Stimulated activated CD8-positive, alpha-beta memory T cell treated with anti-CD3 and anti-CD28 coated beads, Interleukin-7, amount 100 ng/mL, for 1 hour (primary cell): Measurements from ENCODE around the gene TMEM50B.
"Not testable (repeated sequence)": the region's sequence is repeated elsewhere in the genome, so short reads cannot be mapped to it uniquely, and the experiment has no call there.

ENCODE experiments used
- DNase-seq, 2 donors: peaks; one replicate each; pipeline ENCODE4 v3.0.0-alpha.2; 2020; ENCODE audit warnings: low read depth in 2 of 2

The TMEM50B gene

DNA sequence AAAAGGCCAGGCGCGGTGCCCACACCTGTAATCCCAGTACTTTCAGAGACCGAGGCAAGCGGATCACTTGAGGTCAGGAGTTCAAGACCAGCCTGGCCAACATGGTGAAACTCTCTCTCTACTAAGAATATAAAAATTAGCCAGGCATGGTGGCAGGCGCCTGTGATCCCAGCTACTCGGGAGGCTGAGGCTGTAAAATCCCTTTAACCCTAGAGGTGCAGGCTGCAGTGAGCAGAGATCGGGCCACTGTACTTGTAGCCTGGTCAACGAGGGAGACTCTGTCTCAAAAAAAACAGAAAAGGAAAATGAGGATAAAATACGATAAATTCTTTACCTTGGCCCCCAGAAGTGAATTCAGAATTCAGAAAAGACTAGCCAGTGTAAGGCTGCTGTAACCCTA is 1.6 kb downstream of the TMEM50B start:
- DNase-seq: no peak

- no peak for DNase-seq
Measured at GRCh38 chr21:33477066-33477465, 2.7 kb downstream of the TMEM50B start.

- DNase-seq: no peak
Measured at GRCh38 chr21:33473344-33473743, 6.4 kb downstream of the TMEM50B start.

DNA sequence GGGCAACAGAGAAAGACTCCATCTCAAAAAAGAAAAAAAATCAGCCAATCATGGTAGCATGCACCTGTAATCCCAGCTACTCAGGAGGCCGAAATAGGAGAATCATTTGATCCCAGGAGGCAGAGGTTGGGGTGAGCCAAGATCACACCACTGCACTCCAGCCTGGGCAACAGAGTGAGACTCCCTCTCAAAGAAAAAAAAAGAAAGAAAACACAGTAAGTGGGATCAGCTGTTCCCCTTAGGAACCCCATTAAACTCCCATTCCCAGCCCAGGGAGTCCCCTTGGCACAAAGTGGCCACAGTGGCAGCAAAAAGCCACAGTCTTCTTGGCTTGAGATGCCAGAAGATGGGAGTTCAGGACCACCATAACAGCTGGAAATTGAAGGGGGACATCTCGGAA is 9.1 kb downstream of the TMEM50B start:
- DNase-seq: no peak

GRCh38 chr21:33469183-33469582 is 10.6 kb downstream of the TMEM50B start:
- DNase-seq: not testable (repeated sequence)

DNA sequence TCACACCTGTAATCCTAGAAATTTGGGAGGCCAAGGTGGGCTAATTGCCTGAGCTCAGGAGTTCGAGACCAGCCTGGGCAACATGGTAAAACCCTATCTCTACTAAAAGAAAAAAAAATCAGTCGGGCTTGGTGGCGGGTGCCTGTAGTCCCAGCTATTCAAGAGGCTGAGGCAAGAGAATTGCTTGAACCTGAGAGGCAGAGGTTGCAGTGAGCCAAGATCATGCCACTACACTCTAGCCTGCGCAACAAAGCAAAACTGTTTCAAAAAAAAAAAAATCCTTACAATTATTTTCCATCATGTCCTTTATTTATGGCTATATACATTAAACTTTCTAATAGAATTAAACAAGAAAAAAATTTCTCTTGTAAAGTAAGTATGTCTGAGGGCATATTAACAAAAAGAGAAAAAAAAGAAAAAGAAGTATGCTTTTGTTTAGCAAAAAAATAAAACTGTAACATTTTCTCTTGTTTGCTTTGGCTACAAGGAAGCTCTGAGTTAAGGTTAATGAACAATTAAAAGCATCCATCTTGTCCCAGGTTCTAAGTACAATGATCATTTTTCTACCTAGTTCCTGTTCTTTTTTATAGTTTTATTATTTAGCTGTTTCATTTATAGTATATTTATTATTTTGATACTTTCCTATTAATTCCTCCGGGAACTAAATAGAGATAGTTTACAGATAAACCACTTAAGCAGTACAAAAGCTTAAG is 18.1 kb downstream of the TMEM50B start:
- DNase-seq: no peak

DNA sequence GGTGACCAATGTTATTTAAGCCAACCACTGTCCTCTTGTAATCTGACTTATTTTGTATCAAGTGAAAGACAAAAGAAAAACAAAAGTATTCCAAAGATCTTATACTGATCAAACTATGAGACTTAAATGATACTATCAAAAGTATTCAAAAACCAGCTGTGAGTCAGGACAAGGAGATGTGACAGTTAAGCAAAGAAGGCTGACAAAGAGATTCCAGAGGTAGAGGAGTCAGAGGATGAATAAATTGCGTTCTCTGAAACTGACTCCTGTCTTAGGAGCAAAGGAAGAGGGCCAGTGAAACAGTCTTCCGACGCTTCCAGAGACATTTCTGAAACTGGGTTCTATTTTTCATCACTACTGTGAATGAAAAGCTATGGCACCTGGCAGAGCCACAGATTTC is 20.9 kb downstream of the TMEM50B start:
- DNase-seq: no peak

DNA sequence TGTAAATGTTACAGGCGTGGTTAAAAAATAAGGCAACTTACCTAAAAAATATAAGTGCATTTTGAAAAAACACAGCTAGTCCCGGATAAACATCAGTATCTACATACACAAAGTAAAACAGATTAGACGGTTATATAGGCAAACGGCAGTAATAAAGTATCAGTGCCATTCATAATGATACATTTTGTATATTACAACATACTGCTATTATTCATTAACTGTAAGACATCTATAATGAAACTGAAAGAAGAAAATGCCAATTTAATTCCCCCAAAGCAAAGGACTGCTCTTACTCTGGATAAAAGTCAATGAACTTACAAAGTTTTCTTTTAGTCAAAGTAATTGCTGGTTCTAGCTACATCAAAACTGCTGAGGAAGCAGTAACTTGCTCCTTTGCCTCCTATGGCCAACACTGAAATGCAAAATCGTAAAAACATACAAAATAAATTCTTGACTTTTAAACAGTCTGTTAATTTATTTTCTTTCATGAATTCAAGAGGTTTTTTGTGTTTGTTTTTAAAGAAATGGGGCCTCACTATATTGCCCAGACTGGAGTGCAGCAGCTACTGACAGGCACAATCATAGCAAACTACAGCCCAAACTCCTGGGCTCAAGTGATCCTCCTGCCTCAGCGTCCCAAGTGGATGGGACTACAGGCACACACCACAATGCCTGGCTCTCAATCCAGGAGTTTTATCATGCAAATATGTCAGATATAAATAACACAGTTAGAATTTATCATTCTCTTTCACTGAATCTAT is 23.9 kb downstream of the TMEM50B start:
- DNase-seq: no peak

GRCh38 chr21:33452362-33452761 is 27.4 kb downstream of the TMEM50B start:
- DNase-seq: no peak

GRCh38 chr21:33451634-33452071 is 28.1 kb downstream of the TMEM50B start:
- no peak for DNase-seq

- DNase-seq: no peak
Measured at GRCh38 chr21:33449616-33450015, 30.2 kb downstream of the TMEM50B start.

GRCh38 chr21:33446620-33447019 is 33.2 kb downstream of the TMEM50B start:
- DNase-seq: not testable (repeated sequence)

- no peak for DNase-seq
Measured at GRCh38 chr21:33444499-33444898, 35.3 kb downstream of the TMEM50B start.

DNA sequence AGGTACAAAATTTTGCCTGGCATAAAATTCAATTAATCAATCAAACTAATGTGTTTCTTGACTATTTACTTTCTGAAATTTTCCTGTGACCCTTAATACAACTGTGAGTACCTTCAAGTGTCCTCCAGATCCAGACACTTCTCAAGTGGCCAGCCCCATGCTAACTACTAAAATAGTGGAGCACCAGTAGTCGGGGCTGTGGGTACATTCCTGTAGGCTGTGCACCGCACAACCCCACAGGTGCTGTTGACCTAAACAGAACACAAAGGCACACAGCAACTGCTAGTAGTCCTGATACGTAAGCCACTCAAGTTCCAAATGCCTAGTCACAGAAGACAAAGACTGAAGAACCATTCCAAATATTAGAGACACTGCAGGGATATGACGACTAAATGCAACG is 36.6 kb downstream of the TMEM50B start:
- DNase-seq: no peak

DNA sequence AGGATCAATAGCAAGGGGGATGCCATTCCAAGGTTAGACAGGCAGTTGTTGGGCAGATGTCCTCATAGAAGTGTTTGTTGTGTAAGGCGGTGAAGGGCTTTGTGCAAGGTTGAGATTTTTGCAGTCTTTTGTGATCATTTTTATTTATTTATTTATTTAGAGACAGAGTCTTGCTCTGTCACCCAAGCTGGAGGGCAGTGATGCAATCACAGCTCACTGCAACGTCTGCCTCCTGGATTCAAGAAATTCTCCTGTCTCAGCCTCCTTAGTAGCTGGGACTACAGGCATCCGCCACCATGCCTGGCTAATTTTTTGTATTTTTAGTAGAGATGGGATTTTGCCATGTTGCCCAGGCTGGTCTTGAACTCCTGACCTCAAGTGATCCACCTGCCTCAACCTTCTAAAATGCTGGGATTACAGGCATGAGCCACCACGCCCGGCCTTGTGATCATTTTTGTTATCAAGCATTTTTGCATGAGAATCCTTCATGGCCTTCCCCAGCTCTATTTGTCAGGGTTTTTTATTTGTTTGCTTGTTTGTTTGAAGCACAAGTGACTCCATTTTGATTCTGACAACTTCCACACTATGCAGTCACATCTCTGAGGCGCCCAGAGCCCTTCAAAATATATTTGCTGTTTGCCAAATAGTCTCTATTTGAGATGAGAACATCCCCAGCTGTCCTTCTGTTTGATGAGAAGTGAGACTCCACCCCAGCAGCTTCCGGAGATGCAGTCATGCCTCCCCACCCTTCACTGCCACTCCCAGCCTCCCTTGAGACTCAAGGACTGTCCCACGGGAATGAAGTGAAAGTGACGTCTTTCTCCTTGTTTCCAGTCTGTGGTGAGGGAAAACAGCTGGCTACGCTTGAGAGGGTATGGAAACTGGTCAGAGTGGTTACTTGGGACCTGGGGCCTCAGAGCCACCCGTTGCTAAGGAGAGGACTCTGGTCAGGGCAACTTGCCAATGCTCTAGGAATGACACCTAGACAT is 38.0 kb downstream of the TMEM50B start:
- no peak for DNase-seq

DNA sequence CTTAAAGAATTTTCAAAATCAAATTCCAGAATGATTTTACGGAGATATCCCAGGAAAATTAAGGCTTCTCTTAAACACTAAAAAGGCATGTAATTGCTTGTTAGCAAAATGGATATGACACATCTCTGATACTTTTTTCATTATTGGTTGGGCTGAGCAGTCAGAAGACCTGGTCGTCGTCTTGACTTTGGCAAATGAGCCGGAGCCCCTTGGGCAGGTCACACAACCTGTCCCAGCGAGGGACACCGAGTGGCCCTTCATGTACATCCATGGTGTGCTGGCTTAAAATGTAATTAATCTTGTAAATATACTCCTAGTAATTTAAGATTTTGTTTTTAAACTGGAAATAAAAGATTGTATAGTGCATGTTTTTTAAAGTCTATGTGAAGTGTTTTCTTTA is 42.6 kb downstream of the TMEM50B start:
- DNase-seq: no peak

- no peak for DNase-seq
Measured at GRCh38 chr21:33434770-33435360, 44.9 kb downstream of the TMEM50B start.

- DNase-seq: no peak
Measured at GRCh38 chr21:33433425-33434114, 46.2 kb downstream of the TMEM50B start.

DNA sequence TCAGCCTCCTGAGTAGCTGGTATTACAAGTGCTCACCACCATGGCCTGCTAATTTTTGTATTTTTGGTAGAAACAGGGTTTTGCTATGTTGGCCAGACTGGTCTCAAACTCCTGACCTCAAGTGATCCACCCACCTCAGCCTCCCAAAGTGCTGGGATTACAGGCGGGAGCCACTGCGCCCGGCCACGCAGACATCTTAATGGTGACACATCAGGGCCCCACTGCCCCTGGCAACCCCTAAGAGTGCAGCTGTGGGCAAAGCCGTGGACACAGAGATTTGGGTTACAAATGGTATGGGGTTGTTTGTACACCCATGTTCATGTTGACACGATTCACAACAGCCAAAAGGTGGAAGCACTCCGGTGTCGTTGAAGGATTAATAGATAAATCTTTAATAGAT is 46.8 kb downstream of the TMEM50B start:
- no peak for DNase-seq

- no peak for DNase-seq
Measured at GRCh38 chr21:33432496-33432895, 47.3 kb downstream of the TMEM50B start.

GRCh38 chr21:33430858-33431257 is 48.9 kb downstream of the TMEM50B start:
- no peak for DNase-seq
